Measurements from ENCODE around the gene MPPED1.

Gene MPPED1

DNA sequence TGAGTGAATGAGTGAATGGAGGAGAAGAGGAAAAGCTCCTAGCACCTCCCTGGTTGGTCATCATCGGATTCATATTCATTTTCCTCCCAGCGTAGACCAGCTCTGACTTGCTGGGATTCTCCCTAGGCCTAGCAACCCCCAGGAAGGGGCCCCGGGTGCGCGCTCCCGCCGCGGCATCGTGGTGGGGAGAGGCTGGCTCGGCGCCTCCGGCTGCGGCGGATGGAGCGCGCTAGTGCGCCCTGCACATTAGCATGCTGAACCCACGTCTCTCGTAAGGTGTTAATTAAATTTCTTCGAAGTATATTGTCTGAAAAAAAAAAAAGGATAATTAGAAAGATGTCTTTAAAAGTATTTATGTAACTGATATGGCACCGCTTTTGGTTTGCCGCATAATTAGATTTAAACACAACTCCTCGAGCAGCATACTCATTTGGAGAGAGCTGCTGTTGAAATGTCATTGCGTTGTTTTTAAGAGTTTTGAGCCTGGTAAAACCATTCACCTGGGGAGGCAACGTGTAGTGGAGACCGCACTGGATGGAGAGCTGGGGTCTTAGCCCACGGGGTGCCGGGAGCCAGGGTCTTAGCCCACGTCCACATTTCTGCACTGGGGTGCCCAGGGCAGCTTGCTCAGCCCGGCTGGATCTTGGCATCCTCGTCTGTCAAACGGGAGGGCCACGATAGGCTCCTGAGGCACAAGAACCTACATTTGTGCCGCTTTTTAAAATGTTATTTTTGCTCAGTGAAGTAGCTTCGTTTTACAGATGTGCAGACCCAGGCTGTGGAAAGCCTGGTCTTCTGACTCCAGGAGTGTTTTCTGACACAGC is 21.8 kb downstream of the MPPED1 start:
- H3K9ac ChIP-seq (ENCODE audit: low read length), result no peak overlapping the region
- no peak overlapping the region for H2BK12ac ChIP-seq (ENCODE audit: low read length in 2 of 2)
- no peak for DNase-seq
- no peak overlapping the region for H4K91ac ChIP-seq (ENCODE audit: low read length)
- 88% methylated on average over 35 of the region's 35 CpGs for whole genome bisulfite sequencing
- H3K4me1 ChIP-seq (ENCODE audit: control insufficient read depth, insufficient read depth, low read depth, low read length), result no peaks in the 10 kb centered on the region
- H2BK15ac ChIP-seq (ENCODE audit: low read depth, poor library complexity, severe bottlenecking), result no peak overlapping the region
- no peak overlapping the region for H4K8ac ChIP-seq (ENCODE audit: low read length)
- H3K4me3 ChIP-seq (ENCODE audit: insufficient read depth in 1 of 2, low read depth in 1 of 2, low read length in 2 of 2), result no peak overlapping the region
- H3K27ac ChIP-seq (ENCODE audit: low read length, poor library complexity, severe bottlenecking), result no peak overlapping the region
- H3K4me2 ChIP-seq (ENCODE audit: low read length, poor library complexity, severe bottlenecking), result no peak overlapping the region
- H3K14ac ChIP-seq (ENCODE audit: low read length in 2 of 2), result no peak overlapping the region
- H2BK120ac ChIP-seq (ENCODE audit: low read depth, low read length), result no peak overlapping the region
- no peak overlapping the region for H2BK5ac ChIP-seq (ENCODE audit: low read depth, low read length, poor library complexity, severe bottlenecking)
- H3K36me3 ChIP-seq (ENCODE audit: control insufficient read depth in 1 of 2, insufficient read depth in 2 of 2, low read depth in 1 of 2, low read length in 2 of 2), result no peaks in the 10 kb centered on the region
- H2AK5ac ChIP-seq (ENCODE audit: low read length, severe bottlenecking), result no peak overlapping the region
- H3K27me3 ChIP-seq (ENCODE audit: control insufficient read depth in 1 of 2, insufficient read depth in 1 of 2, low read length in 2 of 2), result peaks cover 28 to 80% of the 10 kb centered on the region in 2 experiments
- no peaks in the 10 kb centered on the region for H3K9me3 ChIP-seq (ENCODE audit: control insufficient read depth, low read length)
- H2AFZ ChIP-seq (ENCODE audit: low read depth, low read length), result no peak overlapping the region
- no peak overlapping the region for H3K4ac ChIP-seq (ENCODE audit: low read depth in 1 of 2, low read length in 2 of 2)
- H3K18ac ChIP-seq (ENCODE audit: low read depth in 1 of 2, low read length in 2 of 2), result no peak overlapping the region
- no peak overlapping the region for H3K23ac ChIP-seq (ENCODE audit: low read length in 2 of 2)
- H3K79me1 ChIP-seq (replicated peaks; ENCODE audit: low read length, poor library complexity, severe bottlenecking), result no peaks in the 10 kb centered on the region

- H3K4me2 ChIP-seq (ENCODE audit: low read length, poor library complexity, severe bottlenecking), result no peak overlapping the region
- H3K9me3 ChIP-seq (ENCODE audit: control insufficient read depth, low read length), result no peaks in the 10 kb centered on the region
- H4K8ac ChIP-seq (ENCODE audit: low read length), result no peak overlapping the region
- no peak overlapping the region for H2BK12ac ChIP-seq (ENCODE audit: low read length in 2 of 2)
- H3K4me1 ChIP-seq (ENCODE audit: control insufficient read depth, insufficient read depth, low read depth, low read length), result no peaks in the 10 kb centered on the region
- WGBS, result 82% methylated on average over 25 of the region's 25 CpGs
- no peak for DNase-seq
- no peak overlapping the region for H3K4ac ChIP-seq (ENCODE audit: low read depth in 1 of 2, low read length in 2 of 2)
- no peak overlapping the region for H3K9ac ChIP-seq (ENCODE audit: low read length)
- no peak overlapping the region for H3K23ac ChIP-seq (ENCODE audit: low read length in 2 of 2)
- H2BK5ac ChIP-seq (ENCODE audit: low read depth, low read length, poor library complexity, severe bottlenecking), result no peak overlapping the region
- H4K91ac ChIP-seq (ENCODE audit: low read length), result no peak overlapping the region
- H2BK15ac ChIP-seq (ENCODE audit: low read depth, poor library complexity, severe bottlenecking), result no peak overlapping the region
- no peak overlapping the region for H3K14ac ChIP-seq (ENCODE audit: low read length in 2 of 2)
- H2BK120ac ChIP-seq (ENCODE audit: low read depth, low read length), result no peak overlapping the region
- H3K27me3 ChIP-seq (ENCODE audit: control insufficient read depth in 1 of 2, insufficient read depth in 1 of 2, low read length in 2 of 2), result peaks cover 26 to 78% of the 10 kb centered on the region in 2 experiments
- no peak overlapping the region for H3K4me3 ChIP-seq (ENCODE audit: insufficient read depth in 1 of 2, low read depth in 1 of 2, low read length in 2 of 2)
- no peak overlapping the region for H3K27ac ChIP-seq (ENCODE audit: low read length, poor library complexity, severe bottlenecking)
- no peaks in the 10 kb centered on the region for H3K36me3 ChIP-seq (ENCODE audit: control insufficient read depth in 1 of 2, insufficient read depth in 2 of 2, low read depth in 1 of 2, low read length in 2 of 2)
- H2AK5ac ChIP-seq (ENCODE audit: low read length, severe bottlenecking), result no peak overlapping the region
- no peaks in the 10 kb centered on the region for H3K79me1 ChIP-seq (replicated peaks; ENCODE audit: low read length, poor library complexity, severe bottlenecking)
- H2AFZ ChIP-seq (ENCODE audit: low read depth, low read length), result no peak overlapping the region
- H3K18ac ChIP-seq (ENCODE audit: low read depth in 1 of 2, low read length in 2 of 2), result no peak overlapping the region
Observed at GRCh38 chr22:43434275-43434927, 22.6 kb downstream of the MPPED1 start.

GRCh38 chr22:43434928-43435311 is 23.1 kb downstream of the MPPED1 start:
- Histone ChIP-seq H2BK5ac (ENCODE audit: low read depth, low read length, poor library complexity, severe bottlenecking) (no peak overlapping the region), H2BK15ac (ENCODE audit: low read depth, poor library complexity, severe bottlenecking) (no peak overlapping the region), H3K36me3 (ENCODE audit: control insufficient read depth in 1 of 2, insufficient read depth in 2 of 2, low read depth in 1 of 2, low read length in 2 of 2) (no peaks in the 10 kb centered on the region), H3K27ac (ENCODE audit: low read length, poor library complexity, severe bottlenecking) (no peak overlapping the region), H3K9me3 (ENCODE audit: control insufficient read depth, low read length) (no peaks in the 10 kb centered on the region), H4K8ac (ENCODE audit: low read length) (no peak overlapping the region), H3K27me3 (ENCODE audit: control insufficient read depth in 1 of 2, insufficient read depth in 1 of 2, low read length in 2 of 2) (peaks cover 23 to 77% of the 10 kb centered on the region in 2 experiments), H3K14ac (ENCODE audit: low read length in 2 of 2) (no peak overlapping the region), H3K4me1 (ENCODE audit: control insufficient read depth, insufficient read depth, low read depth, low read length) (no peaks in the 10 kb centered on the region), H2AK5ac (ENCODE audit: low read length, severe bottlenecking) (no peak overlapping the region), H3K18ac (ENCODE audit: low read depth in 1 of 2, low read length in 2 of 2) (no peak overlapping the region), H3K4ac (ENCODE audit: low read depth in 1 of 2, low read length in 2 of 2) (no peak overlapping the region), H3K79me1 (replicated peaks; ENCODE audit: low read length, poor library complexity, severe bottlenecking) (no peaks in the 10 kb centered on the region), H3K4me2 (ENCODE audit: low read length, poor library complexity, severe bottlenecking) (no peak overlapping the region), H2AFZ (ENCODE audit: low read depth, low read length) (no peak overlapping the region), H4K91ac (ENCODE audit: low read length) (no peak overlapping the region), H3K9ac (ENCODE audit: low read length) (no peak overlapping the region), H2BK120ac (ENCODE audit: low read depth, low read length) (no peak overlapping the region), H3K23ac (ENCODE audit: low read length in 2 of 2) (no peak overlapping the region), H3K4me3 (ENCODE audit: insufficient read depth in 1 of 2, low read depth in 1 of 2, low read length in 2 of 2) (no peak overlapping the region), H2BK12ac (ENCODE audit: low read length in 2 of 2) (no peak overlapping the region)
- no peak for DNase-seq
- WGBS, result 83% methylated on average over 23 of the region's 26 CpGs
